Rectal smooth muscle tissue (tissue), 1 donor: ENCODE measurements around the gene CAVIN4.

ENCODE experiments used
- H3K27ac ChIP-seq: one replicate; pipeline ENCODE4 v1.7.0; 2013; ENCODE audit warnings: low read depth, low read length, inconsistent platforms
- H3K27me3 ChIP-seq: one replicate; pipeline ENCODE4 v1.7.0; 2013; ENCODE audit warnings: low read length; ENCODE audit not compliant: control insufficient read depth, insufficient read depth
- H3K36me3 ChIP-seq: one replicate; pipeline ENCODE4 v1.7.0; 2013; ENCODE audit warnings: low read length; ENCODE audit not compliant: control insufficient read depth, insufficient read depth
- H3K4me1 ChIP-seq: one replicate; pipeline ENCODE4 v1.7.0; 2013; ENCODE audit warnings: low read length; ENCODE audit not compliant: control insufficient read depth, insufficient read depth
- H3K4me3 ChIP-seq: one replicate; pipeline ENCODE4 v1.7.0; 2013; ENCODE audit warnings: low read length
- H3K9ac ChIP-seq: one replicate; pipeline ENCODE4 v1.7.0; 2013; ENCODE audit warnings: low read length

Gene CAVIN4

GRCh38 chr9:100577776-100578448 is at the start of gene CAVIN4:
TSS of gene CAVIN4 (plus strand) at chr9:100578079. CDS start at chr9:100578144, 65 bp downstream.
- H3K27ac ChIP-seq: no peak within 1 kb of the TSS

GRCh38 chr9:100534401-100534800 is 43.5 kb upstream of the CAVIN4 start:
- no peak overlapping the region for H3K27ac ChIP-seq
- no peak overlapping the region for H3K9ac ChIP-seq
- H3K4me1 ChIP-seq: no peaks in the 10 kb centered on the region
- no peaks in the 10 kb centered on the region for H3K27me3 ChIP-seq
- no peak overlapping the region for H3K4me3 ChIP-seq
- H3K36me3 ChIP-seq: no peaks in the 10 kb centered on the region

More at GRCh38 chr9:100577776-100578448, at the start of gene CAVIN4:
- H3K4me3 ChIP-seq: no peak within 1 kb of the TSS
- no peaks in the 10 kb centered on the region for H3K27me3 ChIP-seq
- H3K9ac ChIP-seq: no peak within 1 kb of the TSS
- no peaks in the 10 kb centered on the region for H3K36me3 ChIP-seq
- H3K4me1 ChIP-seq: no peaks in the 10 kb centered on the region

DNA sequence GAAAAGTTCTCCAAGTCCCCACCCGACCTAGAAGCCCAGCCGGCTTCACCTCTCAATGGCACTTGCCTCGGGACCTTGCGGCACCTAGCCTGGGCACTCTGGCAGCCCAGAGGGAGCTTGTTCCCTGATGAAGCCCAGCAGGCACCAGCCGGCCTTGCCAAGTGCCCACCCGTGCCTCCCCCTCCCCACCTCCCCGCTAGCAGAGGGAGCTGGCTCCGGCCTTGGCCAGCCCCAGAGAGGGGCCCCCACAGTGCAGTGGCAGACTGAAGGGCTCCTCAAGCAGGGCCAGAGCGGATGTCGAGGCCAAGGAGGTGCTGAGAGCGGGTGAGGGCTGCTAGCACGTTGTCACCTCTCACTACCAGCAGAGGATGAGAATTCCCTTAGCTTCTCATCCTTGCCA is 37.6 kb upstream of the CAVIN4 start:
- no peaks in the 10 kb centered on the region for H3K36me3 ChIP-seq

DNA sequence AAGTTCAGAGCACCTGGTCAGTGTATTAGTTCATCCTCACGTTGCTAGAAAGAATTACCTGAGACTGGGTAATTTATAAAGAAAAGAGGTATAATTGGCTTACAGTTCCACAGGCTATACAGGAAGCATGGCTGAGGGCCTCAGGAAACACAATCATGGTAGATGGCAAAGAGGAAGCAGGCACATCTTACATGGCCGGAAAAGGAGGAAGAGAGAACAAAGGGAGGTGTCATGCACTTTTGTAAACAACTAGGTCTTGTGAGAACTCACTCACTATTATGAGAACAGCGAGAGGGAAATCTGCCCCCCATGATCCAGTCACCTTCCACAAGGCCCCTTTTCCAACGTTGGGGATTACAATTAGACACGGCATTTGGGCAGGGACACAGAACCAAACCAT is 28.8 kb upstream of the CAVIN4 start:
- no peaks in the 10 kb centered on the region for H3K4me1 ChIP-seq
- no peaks in the 10 kb centered on the region for H3K36me3 ChIP-seq
- no peaks in the 10 kb centered on the region for H3K27me3 ChIP-seq
- H3K9ac ChIP-seq: no peak overlapping the region
- no peak overlapping the region for H3K27ac ChIP-seq
- no peak overlapping the region for H3K4me3 ChIP-seq

More for the DNA sequence above, 37.6 kb upstream of the CAVIN4 start:
- no peak overlapping the region for H3K9ac ChIP-seq
- no peak overlapping the region for H3K27ac ChIP-seq
- no peak overlapping the region for H3K4me3 ChIP-seq
- H3K27me3 ChIP-seq: no peaks in the 10 kb centered on the region
- H3K4me1 ChIP-seq: no peaks in the 10 kb centered on the region

DNA sequence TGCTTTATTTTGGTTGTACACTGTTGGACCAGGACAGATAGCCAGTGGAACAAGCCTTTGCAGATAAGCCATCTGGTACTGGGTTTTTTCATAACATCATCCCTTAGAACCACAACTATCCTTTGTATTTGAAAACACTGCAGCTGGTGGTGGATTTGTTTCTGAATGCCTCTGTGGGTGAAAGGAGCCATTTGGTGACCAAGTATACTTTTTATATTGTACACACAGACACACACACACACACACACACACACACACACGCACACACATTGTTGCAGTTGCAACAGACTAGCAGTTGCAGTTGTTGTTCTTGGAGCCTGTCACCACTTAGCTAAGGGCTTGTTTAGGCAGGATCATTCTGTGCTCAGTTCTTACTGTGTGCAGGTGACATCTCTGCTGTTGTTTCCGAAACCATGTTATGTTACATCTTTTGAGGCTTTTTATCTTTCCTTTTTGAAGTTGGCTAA is 22.9 kb upstream of the CAVIN4 start:
- Histone ChIP-seq H3K36me3 (no peaks in the 10 kb centered on the region), H3K4me3 (no peak overlapping the region), H3K27ac (no peak overlapping the region), H3K4me1 (no peaks in the 10 kb centered on the region), H3K27me3 (no peaks in the 10 kb centered on the region), H3K9ac (no peak overlapping the region)

DNA sequence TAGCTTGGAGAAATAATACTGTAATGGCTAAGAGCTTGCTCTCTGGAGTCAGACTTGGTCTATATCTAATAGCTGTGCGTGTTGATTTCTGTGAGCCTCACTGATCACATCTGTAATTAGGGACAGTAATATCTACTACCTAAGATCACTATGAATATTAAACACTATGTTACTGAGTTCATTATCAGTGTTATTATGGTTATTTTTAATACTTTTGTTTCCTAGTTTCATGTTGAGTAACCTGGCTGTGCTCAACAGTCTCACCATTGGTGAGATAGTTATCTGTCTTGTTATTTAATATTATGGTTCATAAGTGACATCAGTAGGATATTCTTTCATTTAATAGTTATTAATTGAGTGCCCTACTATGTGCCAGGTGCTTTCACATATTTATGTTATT is 22.4 kb upstream of the CAVIN4 start:
- no peak overlapping the region for H3K27ac ChIP-seq
- H3K27me3 ChIP-seq: no peaks in the 10 kb centered on the region
- no peak overlapping the region for H3K4me3 ChIP-seq
- H3K9ac ChIP-seq: no peak overlapping the region
- no peaks in the 10 kb centered on the region for H3K36me3 ChIP-seq
- H3K4me1 ChIP-seq: no peaks in the 10 kb centered on the region

GRCh38 chr9:100557053-100557452 is 20.8 kb upstream of the CAVIN4 start:
- Histone ChIP-seq H3K4me1 (no peaks in the 10 kb centered on the region), H3K4me3 (no peak overlapping the region), H3K9ac (no peak overlapping the region), H3K36me3 (no peaks in the 10 kb centered on the region), H3K27ac (no peak overlapping the region), H3K27me3 (no peaks in the 10 kb centered on the region)

GRCh38 chr9:100561256-100561655 is 16.6 kb upstream of the CAVIN4 start:
- H3K9ac ChIP-seq: no peak overlapping the region
- no peaks in the 10 kb centered on the region for H3K36me3 ChIP-seq
- no peaks in the 10 kb centered on the region for H3K4me1 ChIP-seq
- H3K27me3 ChIP-seq: no peaks in the 10 kb centered on the region
- no peak overlapping the region for H3K4me3 ChIP-seq
- H3K27ac ChIP-seq: no peak overlapping the region

DNA sequence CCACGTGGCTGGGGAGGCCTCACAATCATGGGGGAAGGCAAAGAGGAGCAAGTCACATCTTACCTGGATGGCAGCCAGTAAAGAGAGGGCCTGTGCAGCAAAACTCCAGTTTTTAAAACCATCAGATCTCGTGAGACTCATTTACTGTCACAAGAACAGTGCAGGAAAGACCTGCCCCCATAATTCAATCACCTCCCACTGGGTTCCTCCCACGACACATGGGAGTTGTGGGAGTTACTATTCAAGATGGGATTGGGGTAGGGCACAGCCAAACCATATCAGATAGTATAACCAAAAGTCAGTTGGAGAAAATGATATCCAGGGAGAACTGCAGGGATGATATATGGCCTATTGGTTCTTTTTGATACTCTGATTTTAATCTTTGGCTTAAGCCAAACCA is 10.0 kb upstream of the CAVIN4 start:
- Histone ChIP-seq H3K36me3 (no peaks in the 10 kb centered on the region), H3K4me1 (no peaks in the 10 kb centered on the region), H3K27me3 (no peaks in the 10 kb centered on the region), H3K9ac (no peak overlapping the region), H3K27ac (no peak overlapping the region), H3K4me3 (no peak overlapping the region)

- no peaks in the 10 kb centered on the region for H3K27me3 ChIP-seq
- H3K4me3 ChIP-seq: no peak overlapping the region
- no peaks in the 10 kb centered on the region for H3K4me1 ChIP-seq
- H3K36me3 ChIP-seq: no peaks in the 10 kb centered on the region
- H3K9ac ChIP-seq: no peak overlapping the region
- H3K27ac ChIP-seq: no peak overlapping the region
Measured at GRCh38 chr9:100573655-100574260, 4.1 kb upstream of the CAVIN4 start.

GRCh38 chr9:100575006-100575405 is 2.9 kb upstream of the CAVIN4 start:
- Histone ChIP-seq H3K4me1 (no peaks in the 10 kb centered on the region), H3K27ac (no peak overlapping the region), H3K27me3 (no peaks in the 10 kb centered on the region), H3K4me3 (no peak overlapping the region), H3K36me3 (no peaks in the 10 kb centered on the region), H3K9ac (no peak overlapping the region)

DNA sequence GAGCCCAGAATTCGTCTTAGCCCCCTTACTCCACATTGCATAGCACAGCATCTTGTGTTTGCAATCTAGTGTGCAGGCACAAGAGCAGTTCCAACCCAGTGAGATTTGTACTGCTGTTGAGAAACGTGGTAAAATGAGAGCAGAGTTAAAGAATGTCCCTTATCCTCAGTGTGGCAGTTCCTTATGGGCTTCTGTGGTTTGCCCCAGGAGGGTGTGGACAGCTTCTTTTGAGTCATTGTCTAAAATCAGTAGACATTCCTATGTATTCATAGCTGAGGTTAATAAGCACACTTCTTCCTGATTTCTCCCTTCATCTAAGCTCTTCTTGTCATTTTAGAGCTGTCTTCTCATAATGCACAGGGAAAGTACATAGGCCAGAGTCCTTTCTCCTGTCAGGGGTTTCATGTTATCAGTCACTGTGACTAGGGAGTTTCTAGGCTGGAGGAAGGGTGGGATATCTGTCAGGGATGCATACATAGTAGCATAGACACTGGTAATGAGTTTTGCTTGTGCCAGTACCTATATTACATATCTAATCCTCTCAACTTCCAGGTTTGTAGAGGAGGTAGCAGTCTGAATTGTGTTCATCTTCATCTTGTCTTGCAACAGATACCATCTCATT is 2.0 kb upstream of the CAVIN4 start:
- Histone ChIP-seq H3K27ac (no peak overlapping the region), H3K4me1 (no peaks in the 10 kb centered on the region), H3K4me3 (no peak overlapping the region), H3K36me3 (no peaks in the 10 kb centered on the region), H3K27me3 (no peaks in the 10 kb centered on the region), H3K9ac (no peak overlapping the region)
